HCT116 (cell line): ENCODE data around the gene CALCOCO1. TPM values are rescaled to one million over a fixed set of nuclear protein-coding genes. Genes with fewer than 3 reads are reported as not detected.

Experiments used
- ATAC-seq: fragments of 200-7000 bp; cut with Tn5 transposase; 2 replicates; pipeline ENCODE4 v1.9.1; 2020; ENCODE audit warnings: mild to moderate bottlenecking, moderate library complexity
- BruUV-seq: library from RNA; stranded (reverse); fragments of 400-500 nt; replicated peaks from 2 replicates; lab custom pipeline; 2021; lab: Mats Ljungman, UMichigan
- CTCF ChIA-PET: fragments of 300-600 bp; sonication (Branson Sonifier 250); formaldehyde crosslinking; loops from one replicate; lab custom pipeline; 2021; ENCODE audit warnings: antibody characterized with exemption; lab: Charles Lee
- POLR2A ChIA-PET: fragments of 300-600, 350-600 bp; sonication (Branson Sonifier 250); formaldehyde crosslinking; loops from one replicate; lab custom pipeline; 2021; ENCODE audit warnings: antibody characterized with exemption; lab: Charles Lee
- RAD21 ChIA-PET, 2 experiments: fragments of 300-600 bp; sonication (Branson Sonifier 250); formaldehyde crosslinking; loops; one replicate each; lab custom pipeline; 2023; ENCODE audit warnings: low total read pairs in 2 of 2; ENCODE audit not compliant: uncharacterized antibody in 2 of 2, unreplicated experiment in 2 of 2, low non-redundant PET in 1 of 2; lab: Charles Lee
- DNase-seq: peaks from one replicate; pipeline ENCODE4 v3.0.0-alpha.2; 2010; ENCODE audit warnings: low read depth, low spot score
- H2AFZ ChIP-seq: fragments of 200-600 bp; shearing (Covaris generic), sonication (generic); 2 replicates; pipeline ENCODE4 v1.6.1; 2017; ENCODE audit warnings: low read depth, mixed run types, mixed read lengths, antibody characterized with exemption, low read length; ENCODE audit not compliant: poor library complexity, severe bottlenecking
- H3K27ac ChIP-seq: 2 replicates; pipeline ENCODE4 v1.5.1; 2012; ENCODE audit warnings: low read depth, low read length
- H3K27me3 ChIP-seq: fragments of 200-600 bp; sonication (generic); 2 replicates; pipeline ENCODE4 v1.6.1; 2016; ENCODE audit warnings: mixed run types, low read length, mixed read lengths; ENCODE audit not compliant: insufficient read depth
- H3K36me3 ChIP-seq, 2 experiments: fragments of 200-500 bp in 1 of 2; fragments of 200-600 bp in 1 of 2; sonication (Bioruptor generic) in 1 of 2; sonication (generic) in 1 of 2; 2 replicates each; pipeline versions ENCODE4 v1.5.1 to v1.6.1; 2014 to 2016; ENCODE audit warnings: low read length in 2 of 2, inconsistent platforms in 1 of 2, mixed read lengths in 1 of 2, mixed run types in 1 of 2; ENCODE audit not compliant: insufficient read depth in 2 of 2, control insufficient read depth in 1 of 2
- H3K4me1 ChIP-seq, 2 experiments: fragments of 200-600 bp in 1 of 2; sonication (generic) in 1 of 2; 2 replicates each; pipeline versions ENCODE4 v1.5.1 to v1.6.1; 2012 to 2017; ENCODE audit warnings: low read length in 2 of 2, inconsistent platforms in 1 of 2, mild to moderate bottlenecking in 1 of 2, mixed read lengths in 1 of 2, mixed run types in 1 of 2, moderate library complexity in 1 of 2; ENCODE audit not compliant: insufficient read depth in 2 of 2, control insufficient read depth in 1 of 2
- H3K4me2 ChIP-seq: fragments of 200-600 bp; sonication (generic); 2 replicates; pipeline ENCODE4 v1.6.1; 2017; ENCODE audit warnings: mixed run types, low read length, mixed read lengths
- H3K4me3 ChIP-seq, 2 experiments: fragments of 200-600 bp in 1 of 2; sonication (generic) in 1 of 2; replicated peaks in 1 of 2; 2 replicates each; pipeline ENCODE4 v1.5.1; 2011 to 2016; ENCODE audit warnings: low read length in 2 of 2, control low read depth in 1 of 2, low read depth in 1 of 2, mild to moderate bottlenecking in 1 of 2, mixed read lengths in 1 of 2, mixed run types in 1 of 2
- H3K79me2 ChIP-seq: fragments of 200-600 bp; sonication (generic); 2 replicates; pipeline ENCODE4 v1.6.1; 2017; ENCODE audit warnings: mild to moderate bottlenecking, mixed run types, low read length, moderate library complexity, mixed read lengths; ENCODE audit not compliant: insufficient read depth
- H3K9ac ChIP-seq: fragments of 200-600 bp; sonication (generic); 2 replicates; pipeline ENCODE4 v1.6.1; 2016; ENCODE audit warnings: low read length, mixed read lengths
- H3K9me2 ChIP-seq: fragments of 200-600 bp; sonication (generic), shearing (Covaris generic); 2 replicates; pipeline ENCODE4 v1.6.1; 2017; ENCODE audit warnings: mixed run types, mild to moderate bottlenecking, moderate library complexity; ENCODE audit not compliant: insufficient read depth
- H3K9me3 ChIP-seq, 2 experiments: fragments of 200-500 bp in 1 of 2; fragments of 200-600 bp in 1 of 2; sonication (Bioruptor generic) in 1 of 2; sonication (generic) in 1 of 2; 2 replicates each; pipeline ENCODE4 v1.6.1; 2014 to 2017; ENCODE audit warnings: low read length in 2 of 2, mixed read lengths in 2 of 2, inconsistent platforms in 1 of 2, low read depth in 1 of 2, mild to moderate bottlenecking in 1 of 2, mixed run types in 1 of 2, moderate library complexity in 1 of 2; ENCODE audit not compliant: control insufficient read depth in 1 of 2, insufficient read depth in 1 of 2
- H4K20me1 ChIP-seq: fragments of 200-600 bp; sonication (generic), shearing (Covaris generic); 2 replicates; pipeline ENCODE4 v1.6.1; 2017; ENCODE audit warnings: mixed run types, mild to moderate bottlenecking, moderate library complexity; ENCODE audit not compliant: insufficient read depth
- CBX3 ChIP-seq: IDR thresholded peaks from 2 replicates; pipeline ENCODE4 v1.6.1; 2012; ENCODE audit warnings: low read depth
- EGR1 ChIP-seq: IDR thresholded peaks from 2 replicates; pipeline ENCODE4 v1.6.1; 2012; ENCODE audit warnings: low read depth
- ELF1 ChIP-seq: IDR thresholded peaks from 2 replicates; pipeline ENCODE4 v1.6.1; 2012; ENCODE audit warnings: low read depth, borderline replicate concordance
- EZH2 ChIP-seq: fragments of 200-600 bp; sonication (generic); IDR thresholded peaks from 2 replicates; pipeline ENCODE4 v1.6.1; 2017; ENCODE audit warnings: antibody characterized with exemption, mixed run types
- EZH2phosphoT487 ChIP-seq: fragments of 200-600 bp; IDR thresholded peaks from 2 replicates; pipeline ENCODE4 v1.6.1; 2018; ENCODE audit warnings: antibody characterized with exemption, borderline replicate concordance
- FOSL1 ChIP-seq: IDR thresholded peaks from 2 replicates; pipeline ENCODE4 v1.6.1; 2012; ENCODE audit warnings: low read depth
- POLR2A ChIP-seq: IDR thresholded peaks from 2 replicates; pipeline ENCODE4 v1.7.0; 2011; ENCODE audit warnings: borderline replicate concordance; ENCODE audit not compliant: insufficient read depth, insufficient read length; ENCODE audit errors: extremely low read depth
- POLR2AphosphoS5 ChIP-seq: IDR thresholded peaks from 2 replicates; pipeline ENCODE4 v1.6.1; 2011; ENCODE audit warnings: mild to moderate bottlenecking, low read depth, low read length, moderate library complexity
- RAD21 ChIP-seq: IDR thresholded peaks from 2 replicates; pipeline ENCODE4 v1.6.1; 2012; ENCODE audit warnings: low read depth, mild to moderate bottlenecking
- SP1 ChIP-seq: IDR thresholded peaks from 2 replicates; pipeline ENCODE4 v1.6.1; 2012; ENCODE audit warnings: low read depth
- SRF ChIP-seq: IDR thresholded peaks from 2 replicates; pipeline ENCODE4 v1.6.1; 2012; ENCODE audit warnings: low read depth
- YY1 ChIP-seq: IDR thresholded peaks from 2 replicates; pipeline ENCODE4 v1.6.1; 2011; ENCODE audit warnings: low read length, low read depth, moderate library complexity, mild to moderate bottlenecking; ENCODE audit not compliant: insufficient replicate concordance; ENCODE audit errors: extremely low read depth
- ZNF274 ChIP-seq: fragments of 200-500 bp; sonication (Bioruptor generic); IDR thresholded peaks from 2 replicates; pipeline ENCODE4 v1.6.1; 2014; ENCODE audit warnings: mild to moderate bottlenecking, low read depth, low read length, inconsistent platforms
- intact Hi-C: fragments of 100-400 bp; cut with micrococcal nuclease; formaldehyde crosslinking; loops from 2 replicates; pipeline ENCODE4 v1.10.0; 2022
- total RNA-seq: library from RNA; stranded (reverse); gene quantifications from one replicate; pipeline ENCODE4 v1.2.1, GENCODE V29; 2021; ENCODE audit not compliant: unreplicated experiment
- TF ChIP-seq, protein P1 (sequence below): IDR thresholded peaks from 2 replicates; pipeline ENCODE4 v1.6.1; 2012
- TF ChIP-seq, protein P2 (sequence below), 3 experiments: fragments of 200-600 bp in 1 of 3; sonication (generic) in 1 of 3; IDR thresholded peaks in 2 of 3; conservative IDR thresholded peaks in 1 of 3; 2 replicates each; pipeline ENCODE4 v1.5.1; 2012 to 2017; ENCODE audit warnings: low read depth in 2 of 3, low read length in 2 of 3, antibody characterized with exemption in 1 of 3, borderline replicate concordance in 1 of 3, control low read depth in 1 of 3, mild to moderate bottlenecking in 1 of 3, mixed read lengths in 1 of 3, mixed run types in 1 of 3, moderate library complexity in 1 of 3; ENCODE audit not compliant: insufficient read depth in 1 of 3
- TF ChIP-seq, protein P3 (sequence below): IDR thresholded peaks from 2 replicates; pipeline ENCODE4 v1.6.1; 2012
- TF ChIP-seq, protein P4 (sequence below): IDR thresholded peaks from 2 replicates; pipeline ENCODE4 v1.6.1; 2011; ENCODE audit warnings: mild to moderate bottlenecking, low read length, moderate library complexity; ENCODE audit not compliant: insufficient replicate concordance; ENCODE audit errors: extremely low read depth

CALCOCO1 gene
- total RNA-seq, 1 experiment from 2014 or later, result 42.6 TPM

DNA sequence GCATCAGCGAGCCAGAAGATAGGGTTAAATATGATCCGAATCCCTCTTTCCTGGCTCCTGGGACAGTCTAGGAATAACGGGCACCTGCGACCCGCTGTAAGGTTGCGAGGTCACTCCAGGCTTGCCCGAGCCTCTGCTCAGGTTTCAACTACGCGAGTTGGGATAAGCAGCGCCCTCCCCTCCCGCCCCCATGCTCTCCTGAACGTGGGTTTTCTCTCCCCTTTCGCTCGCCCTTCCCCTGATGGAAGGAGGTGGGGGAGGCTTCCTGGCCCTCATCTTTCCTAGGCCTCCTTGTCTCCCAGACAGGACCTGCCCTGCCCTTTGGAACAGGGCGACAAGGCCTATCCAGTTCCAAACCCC lies 50.6 kb downstream of the CALCOCO1 start:
- Histone ChIP-seq H3K27me3 (no peaks in the 10 kb centered on the region), H4K20me1 (no peaks in the 10 kb centered on the region), H3K9ac (peak overlapping the region; percentile 85), H3K27ac (peak overlapping the region; percentile 36), H3K36me3 (peaks cover 0 to 9% of the 10 kb centered on the region in 2 experiments; a peak in 1 of 4 replicates), H3K9me2 (no peaks in the 10 kb centered on the region), H2AFZ (peak overlapping the region; percentile 94), H3K9me3 (no peaks in the 10 kb centered on the region), H3K79me2 (peaks cover 26% of the 10 kb centered on the region), H3K4me2 (peak overlapping the region; percentile 77), H3K4me1 (peaks cover 3 to 34% of the 10 kb centered on the region in 2 experiments; a peak in 2 of 4 replicates), H3K4me3 (peak overlapping the region in 1 of 2 experiments; percentile 78; a peak in 3 of 4 replicates)
- RAD21 ChIA-PET, result interaction anchor here in 1 of 2 experiments (0.5 kb wide), 1 partner anchor 81 kb away, joined by 4 read pairs; no protein-coding TSS in a partner anchor
- TF ChIP-seq POLR2A, result no peak
- TF ChIP-seq FOSL1, result no peak
- TF ChIP-seq EZH2phosphoT487, result no peak
- TF ChIP-seq, protein P1, sequence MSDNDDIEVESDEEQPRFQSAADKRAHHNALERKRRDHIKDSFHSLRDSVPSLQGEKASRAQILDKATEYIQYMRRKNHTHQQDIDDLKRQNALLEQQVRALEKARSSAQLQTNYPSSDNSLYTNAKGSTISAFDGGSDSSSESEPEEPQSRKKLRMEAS, result no peak
- no peak for TF ChIP-seq RAD21
- no peak for TF ChIP-seq ZNF274
- no peak for TF ChIP-seq ELF1
- no peak for TF ChIP-seq YY1
- TF ChIP-seq EGR1, result no peak
- TF ChIP-seq EZH2, result no peak
- TF ChIP-seq, protein P2, sequence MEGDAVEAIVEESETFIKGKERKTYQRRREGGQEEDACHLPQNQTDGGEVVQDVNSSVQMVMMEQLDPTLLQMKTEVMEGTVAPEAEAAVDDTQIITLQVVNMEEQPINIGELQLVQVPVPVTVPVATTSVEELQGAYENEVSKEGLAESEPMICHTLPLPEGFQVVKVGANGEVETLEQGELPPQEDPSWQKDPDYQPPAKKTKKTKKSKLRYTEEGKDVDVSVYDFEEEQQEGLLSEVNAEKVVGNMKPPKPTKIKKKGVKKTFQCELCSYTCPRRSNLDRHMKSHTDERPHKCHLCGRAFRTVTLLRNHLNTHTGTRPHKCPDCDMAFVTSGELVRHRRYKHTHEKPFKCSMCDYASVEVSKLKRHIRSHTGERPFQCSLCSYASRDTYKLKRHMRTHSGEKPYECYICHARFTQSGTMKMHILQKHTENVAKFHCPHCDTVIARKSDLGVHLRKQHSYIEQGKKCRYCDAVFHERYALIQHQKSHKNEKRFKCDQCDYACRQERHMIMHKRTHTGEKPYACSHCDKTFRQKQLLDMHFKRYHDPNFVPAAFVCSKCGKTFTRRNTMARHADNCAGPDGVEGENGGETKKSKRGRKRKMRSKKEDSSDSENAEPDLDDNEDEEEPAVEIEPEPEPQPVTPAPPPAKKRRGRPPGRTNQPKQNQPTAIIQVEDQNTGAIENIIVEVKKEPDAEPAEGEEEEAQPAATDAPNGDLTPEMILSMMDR (IDR thresholded peaks at IDR 0.05 in 2 of 3, conservative IDR thresholded peaks at IDR 0.05 in 1 of 3; ENCODE audit: borderline replicate concordance in 1 of 3, insufficient read depth in 1 of 3, low read depth in 2 of 3, low read length in 2 of 3), result no peak
- TF ChIP-seq, protein P3, sequence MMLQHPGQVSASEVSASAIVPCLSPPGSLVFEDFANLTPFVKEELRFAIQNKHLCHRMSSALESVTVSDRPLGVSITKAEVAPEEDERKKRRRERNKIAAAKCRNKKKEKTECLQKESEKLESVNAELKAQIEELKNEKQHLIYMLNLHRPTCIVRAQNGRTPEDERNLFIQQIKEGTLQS, result no peak
- no peak for TF ChIP-seq SP1
- TF ChIP-seq POLR2AphosphoS5, result no peak
- TF ChIP-seq SRF, result no peak
- no peak for TF ChIP-seq CBX3
- TF ChIP-seq, protein P4, sequence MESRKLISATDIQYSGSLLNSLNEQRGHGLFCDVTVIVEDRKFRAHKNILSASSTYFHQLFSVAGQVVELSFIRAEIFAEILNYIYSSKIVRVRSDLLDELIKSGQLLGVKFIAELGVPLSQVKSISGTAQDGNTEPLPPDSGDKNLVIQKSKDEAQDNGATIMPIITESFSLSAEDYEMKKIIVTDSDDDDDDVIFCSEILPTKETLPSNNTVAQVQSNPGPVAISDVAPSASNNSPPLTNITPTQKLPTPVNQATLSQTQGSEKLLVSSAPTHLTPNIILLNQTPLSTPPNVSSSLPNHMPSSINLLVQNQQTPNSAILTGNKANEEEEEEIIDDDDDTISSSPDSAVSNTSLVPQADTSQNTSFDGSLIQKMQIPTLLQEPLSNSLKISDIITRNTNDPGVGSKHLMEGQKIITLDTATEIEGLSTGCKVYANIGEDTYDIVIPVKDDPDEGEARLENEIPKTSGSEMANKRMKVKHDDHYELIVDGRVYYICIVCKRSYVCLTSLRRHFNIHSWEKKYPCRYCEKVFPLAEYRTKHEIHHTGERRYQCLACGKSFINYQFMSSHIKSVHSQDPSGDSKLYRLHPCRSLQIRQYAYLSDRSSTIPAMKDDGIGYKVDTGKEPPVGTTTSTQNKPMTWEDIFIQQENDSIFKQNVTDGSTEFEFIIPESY, result no peak
- POLR2A ChIA-PET, result interaction anchor here (1.0 to 1.9 kb wide), 4 partner anchors 18 to 133 kb away, joined by 3 to 7 read pairs (median 4); partner anchors contain the start of gene ATF7
- CTCF ChIA-PET, result interaction anchor here (1.0 to 3.6 kb wide), 4 partner anchors 12 to 138 kb away, joined by 3 to 48 read pairs (median 6); no protein-coding TSS in a partner anchor
- BruUV-seq, result TSS peak; percentile 64
- DNase-seq (no peak), ATAC-seq (no peak)
- intact Hi-C loops, result loop anchor here (1.0 to 10.0 kb wide), 3 partner anchors 49 to 352 kb away; partner anchors contain the start of genes AAAS and ATF7
